ENCODE data around the gene SMARCD2. TPM values are rescaled to one million over a fixed set of nuclear protein-coding genes. Genes with fewer than 3 reads are reported as not detected.

The SMARCD2 gene
- total and polyA plus RNA-seq, 2 of the 13 experiments (the other 11 are each of a cell fraction or from before 2014, with no cell fraction given), result 122 to 150 TPM

GRCh38 chr17:63841350-63842172 is 924 bp downstream of the SMARCD2 start (continued):
- TF ChIP-seq E2F2 (CRISPR knock-in tag; IDR thresholded peaks at IDR 0.05; ENCODE audit: borderline replicate concordance), result peak; percentile 79; the same call in 1 of the 2 replicates
- no peak for TF ChIP-seq MAZ (IDR thresholded peaks at IDR 0.05; ENCODE audit: borderline replicate concordance, low read depth, low read length)
- TF ChIP-seq MAZ (CRISPR knock-in tag; IDR thresholded peaks at IDR 0.05; ENCODE audit: low read depth), result peak; percentile 78; the same call in 1 of the 2 replicates
- peak; percentile 23 for TF ChIP-seq DBP (CRISPR knock-in tag; IDR thresholded peaks at IDR 0.05; ENCODE audit: not compliant biosample characterization)
- TF ChIP-seq SAP130 (CRISPR knock-in tag; IDR thresholded peaks at IDR 0.05; ENCODE audit: low read depth), result 0 out of 2 replicates have a peak, but pooled peaks have one; percentile 2
- TF ChIP-seq ISL2 (CRISPR knock-in tag; IDR thresholded peaks at IDR 0.05), result 0 out of 2 replicates have a peak, but pooled peaks have one; percentile 11
- peak; percentile 47; the same call in 1 of the 2 replicates for TF ChIP-seq GMEB1 (CRISPR knock-in tag; IDR thresholded peaks at IDR 0.05; ENCODE audit: borderline replicate concordance)
- peak; percentile 20; the same call in 1 of the 2 replicates for TF ChIP-seq TFDP2 (CRISPR knock-in tag; IDR thresholded peaks at IDR 0.05)
- TF ChIP-seq HOXA3 (CRISPR knock-in tag; IDR thresholded peaks at IDR 0.05), result no peak; the same call in 1 of the 2 replicates
- TF ChIP-seq PHF8 (CRISPR knock-in tag; IDR thresholded peaks at IDR 0.05), result peak; percentile 70
- no peak for TF ChIP-seq ZBTB40 (IDR thresholded peaks at IDR 0.05)
- TF ChIP-seq ZBTB40 (CRISPR knock-in tag; IDR thresholded peaks at IDR 0.05), result peak; percentile 88
- TF ChIP-seq ZNF501 (CRISPR knock-in tag; IDR thresholded peaks at IDR 0.05), result peak; percentile 54; the same call in 1 of the 2 replicates
